ENCODE results near the gene ERBB4.

GRCh38 chr2:212505586-212505985 is 33.0 kb downstream of the ERBB4 start:
- TF ChIP-seq, protein P1, sequence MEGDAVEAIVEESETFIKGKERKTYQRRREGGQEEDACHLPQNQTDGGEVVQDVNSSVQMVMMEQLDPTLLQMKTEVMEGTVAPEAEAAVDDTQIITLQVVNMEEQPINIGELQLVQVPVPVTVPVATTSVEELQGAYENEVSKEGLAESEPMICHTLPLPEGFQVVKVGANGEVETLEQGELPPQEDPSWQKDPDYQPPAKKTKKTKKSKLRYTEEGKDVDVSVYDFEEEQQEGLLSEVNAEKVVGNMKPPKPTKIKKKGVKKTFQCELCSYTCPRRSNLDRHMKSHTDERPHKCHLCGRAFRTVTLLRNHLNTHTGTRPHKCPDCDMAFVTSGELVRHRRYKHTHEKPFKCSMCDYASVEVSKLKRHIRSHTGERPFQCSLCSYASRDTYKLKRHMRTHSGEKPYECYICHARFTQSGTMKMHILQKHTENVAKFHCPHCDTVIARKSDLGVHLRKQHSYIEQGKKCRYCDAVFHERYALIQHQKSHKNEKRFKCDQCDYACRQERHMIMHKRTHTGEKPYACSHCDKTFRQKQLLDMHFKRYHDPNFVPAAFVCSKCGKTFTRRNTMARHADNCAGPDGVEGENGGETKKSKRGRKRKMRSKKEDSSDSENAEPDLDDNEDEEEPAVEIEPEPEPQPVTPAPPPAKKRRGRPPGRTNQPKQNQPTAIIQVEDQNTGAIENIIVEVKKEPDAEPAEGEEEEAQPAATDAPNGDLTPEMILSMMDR (IDR thresholded peaks at IDR 0.05): no peak
- TF ChIP-seq POLR2A (IDR thresholded peaks at IDR 0.05): no peak

Data from esophagus squamous epithelium (tissue), 4 donors.